Measurements from ENCODE around the gene GPR3.

The GPR3 gene, protein sequence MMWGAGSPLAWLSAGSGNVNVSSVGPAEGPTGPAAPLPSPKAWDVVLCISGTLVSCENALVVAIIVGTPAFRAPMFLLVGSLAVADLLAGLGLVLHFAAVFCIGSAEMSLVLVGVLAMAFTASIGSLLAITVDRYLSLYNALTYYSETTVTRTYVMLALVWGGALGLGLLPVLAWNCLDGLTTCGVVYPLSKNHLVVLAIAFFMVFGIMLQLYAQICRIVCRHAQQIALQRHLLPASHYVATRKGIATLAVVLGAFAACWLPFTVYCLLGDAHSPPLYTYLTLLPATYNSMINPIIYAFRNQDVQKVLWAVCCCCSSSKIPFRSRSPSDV

GRCh38 chr1:27392096-27392777 lies at the start of gene GPR3:
Gene GPR3 (plus strand): TSS chr1:27392622. CDS start chr1:27393799, 1,177 bp downstream.
- peak; percentile 94 for DNase-seq (ENCODE audit: low spot score)

DNA sequence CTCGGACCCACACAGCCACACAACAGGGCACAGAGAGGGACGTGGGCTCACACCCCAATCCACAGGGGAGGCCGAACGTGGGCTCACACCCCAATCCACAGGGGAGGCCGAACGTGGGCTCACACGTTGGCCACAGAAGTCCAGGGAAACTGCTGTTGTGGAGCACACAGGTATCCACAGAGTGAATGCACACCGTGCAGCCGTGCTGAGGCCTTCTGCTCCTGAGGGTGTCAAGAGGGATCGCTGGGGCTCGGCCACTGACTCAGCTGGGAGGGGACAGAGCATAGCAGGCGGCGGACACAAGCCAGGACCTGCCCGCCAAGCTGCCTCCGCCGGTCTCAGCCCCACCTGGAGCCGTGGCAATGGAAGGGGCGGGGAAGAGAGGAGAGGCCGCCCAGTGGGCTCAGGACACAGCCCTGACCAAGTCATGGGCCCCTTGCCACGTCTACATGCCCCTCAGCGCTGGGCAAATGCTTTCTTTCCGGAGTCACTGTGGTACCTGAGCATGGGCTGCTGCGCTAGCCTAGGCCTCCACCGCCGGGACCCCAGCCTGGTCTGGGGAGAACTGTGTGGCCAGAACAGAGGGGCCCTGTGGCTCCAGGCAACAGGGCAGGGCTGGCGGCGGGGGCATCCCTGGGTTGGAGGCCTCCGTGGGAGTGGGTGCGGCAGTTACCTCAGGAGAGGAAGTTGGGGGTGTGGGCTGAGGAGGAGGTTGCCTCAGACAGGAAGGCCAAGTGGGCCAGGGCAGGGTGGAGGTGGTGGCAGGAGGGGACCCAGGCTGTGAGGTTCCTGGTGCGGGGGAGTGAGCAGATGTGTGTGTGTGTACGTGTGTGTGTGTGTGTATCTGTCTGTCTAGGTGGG lies 49.4 kb upstream of the GPR3 start:
- DNase-seq (ENCODE audit: low spot score), result peak; percentile 64

DNA sequence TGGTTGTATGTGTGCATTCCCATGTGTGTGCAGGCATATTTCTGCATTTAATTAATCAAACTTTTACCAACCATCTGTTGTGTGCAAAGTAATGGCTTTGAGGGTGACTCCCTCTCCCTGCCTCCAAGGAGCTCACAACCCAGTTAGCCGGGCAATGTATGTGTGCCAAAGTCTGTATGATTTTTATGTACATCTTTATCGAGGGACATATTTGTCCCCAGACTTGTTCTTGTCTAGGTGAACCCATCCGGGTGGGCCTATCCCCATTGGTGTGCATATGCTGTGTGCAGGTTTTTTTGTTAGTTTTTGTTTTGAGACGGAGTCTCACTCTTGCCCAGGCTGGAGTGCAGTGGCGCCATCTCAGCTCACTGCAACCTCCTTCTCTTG lies 48.8 kb upstream of the GPR3 start:
- no peak for DNase-seq (ENCODE audit: low spot score)

DNA sequence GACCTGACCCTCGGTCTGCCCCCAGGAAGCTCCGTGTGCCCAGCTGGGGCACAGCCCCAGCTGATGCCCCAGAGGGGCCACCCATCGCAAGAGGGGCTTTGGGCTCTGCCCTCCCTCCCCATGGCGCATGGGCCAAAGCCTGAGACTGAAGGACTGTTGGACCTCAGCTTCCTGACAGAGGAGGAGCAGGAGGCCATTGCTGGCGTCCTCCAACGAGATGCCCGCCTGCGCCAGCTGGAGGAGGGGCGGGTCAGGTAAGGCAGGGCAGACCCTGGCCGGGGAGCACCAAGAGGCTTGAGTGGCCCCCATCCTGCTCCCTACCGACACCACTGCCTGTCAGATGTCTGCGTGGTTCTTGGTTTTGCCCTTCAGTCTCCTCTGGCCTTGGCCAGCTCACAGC lies 47.1 kb upstream of the GPR3 start:
- no peak for DNase-seq (ENCODE audit: low spot score)

DNA sequence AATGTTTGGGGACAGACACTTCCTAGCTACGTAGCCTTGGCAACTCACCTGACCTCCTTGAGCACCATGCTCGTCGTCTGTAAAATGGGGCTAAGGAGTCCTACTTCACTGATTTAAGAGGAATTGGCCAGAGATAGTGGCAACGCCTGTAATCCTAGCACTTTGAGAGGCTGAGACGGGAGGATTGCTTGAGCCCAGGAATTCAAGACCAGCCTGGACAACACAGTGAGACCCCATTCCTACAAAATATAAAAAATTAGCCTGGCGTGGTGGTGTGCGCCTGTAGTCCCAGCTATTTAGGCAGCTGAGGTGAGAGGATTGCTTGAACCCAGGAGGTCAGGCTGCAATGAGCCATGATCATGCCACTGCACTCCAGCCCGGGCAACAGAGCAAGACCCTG lies 46.1 kb upstream of the GPR3 start:
- no peak for DNase-seq (ENCODE audit: low spot score)

GRCh38 chr1:27346991-27347624 lies 45.3 kb upstream of the GPR3 start:
- no peak for DNase-seq (ENCODE audit: low spot score)

DNA sequence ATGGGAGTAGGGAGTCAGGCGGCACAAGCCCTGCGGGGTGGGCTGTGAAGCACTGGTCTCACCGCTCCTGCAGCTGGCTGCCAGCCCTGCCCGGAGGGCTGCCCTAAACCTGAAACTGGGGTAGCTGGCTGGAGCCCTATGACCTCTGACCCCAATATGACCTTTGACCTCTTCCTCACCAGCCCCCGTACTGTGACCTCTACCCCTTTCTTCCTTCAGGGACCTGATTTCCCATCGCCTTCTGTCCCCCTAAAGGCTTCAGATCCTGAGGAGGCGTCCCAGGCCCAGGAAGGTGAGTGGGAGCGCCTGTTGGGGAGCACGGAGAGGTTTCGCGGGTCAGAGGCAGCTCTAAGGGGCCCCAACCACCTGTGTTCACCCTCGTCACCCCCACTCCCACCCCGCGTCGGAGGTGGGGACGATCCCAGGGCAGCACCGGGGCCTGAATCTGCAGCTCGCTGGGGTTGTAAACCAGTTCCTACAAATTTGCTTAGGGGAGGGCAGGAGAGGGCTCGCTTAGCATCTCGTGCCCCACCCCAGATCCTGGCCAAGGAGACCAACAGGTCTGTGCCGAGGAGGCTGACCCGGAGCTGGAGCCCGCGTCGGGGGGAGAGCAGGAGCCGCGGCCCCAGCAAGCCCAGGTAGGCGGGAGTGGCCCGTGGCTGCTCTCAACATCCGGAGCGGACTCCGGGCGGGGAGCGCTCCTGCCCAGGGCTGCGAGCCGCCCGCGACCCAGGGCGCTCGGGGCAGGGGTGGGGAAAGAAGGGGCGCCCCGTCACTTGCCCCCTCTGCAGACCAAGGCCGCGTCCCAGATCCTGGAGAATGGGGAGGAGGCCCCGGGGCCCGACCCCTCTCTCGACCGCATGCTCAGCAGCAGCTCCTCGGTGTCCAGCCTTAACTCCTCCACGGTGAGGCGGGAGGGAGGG lies 43.3 kb upstream of the GPR3 start:
- DNase-seq (ENCODE audit: low spot score), result no peak

- DNase-seq (ENCODE audit: low spot score), result no peak
Measured at GRCh38 chr1:27349784-27350662, 42.4 kb upstream of the GPR3 start.

DNA sequence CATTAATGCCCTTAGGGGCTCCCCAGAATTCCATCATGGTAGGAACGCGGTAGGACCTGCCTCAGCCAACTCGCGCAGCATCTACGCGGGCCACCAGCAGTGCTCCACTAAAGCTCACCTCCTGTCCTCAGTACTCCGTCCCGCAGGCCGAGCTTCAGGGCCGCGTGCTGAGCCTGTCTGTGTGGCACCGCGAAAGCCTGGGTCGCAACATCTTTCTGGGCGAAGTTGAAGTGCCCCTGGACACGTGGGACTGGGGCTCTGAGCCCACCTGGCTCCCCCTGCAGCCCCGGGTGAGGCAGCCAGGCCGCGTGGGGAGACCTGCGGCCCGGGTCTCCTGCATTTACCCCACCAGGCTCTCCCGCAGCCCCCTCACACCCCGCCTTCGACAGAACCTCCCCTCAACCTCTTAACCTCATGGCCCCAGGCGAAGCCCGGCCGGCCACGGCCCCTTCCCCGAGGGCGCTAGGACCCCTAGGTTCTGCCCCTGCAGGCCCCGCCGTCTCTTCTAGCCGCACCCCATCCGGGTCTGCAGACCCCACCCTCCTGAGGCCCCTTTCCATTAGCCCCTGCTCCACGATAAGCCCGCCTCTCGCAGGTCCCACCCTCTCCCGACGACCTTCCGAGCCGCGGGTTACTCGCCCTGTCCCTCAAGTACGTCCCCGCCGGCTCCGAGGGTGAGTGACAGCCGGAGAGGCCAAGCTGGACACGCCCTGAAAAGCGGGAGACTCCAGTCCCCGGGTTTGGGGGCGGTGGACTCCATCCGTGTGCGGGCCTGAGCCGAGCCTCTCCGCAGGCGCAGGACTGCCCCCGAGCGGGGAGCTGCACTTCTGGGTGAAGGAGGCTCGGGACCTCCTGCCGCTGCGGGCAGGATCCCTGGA lies 41.5 kb upstream of the GPR3 start:
- DNase-seq (ENCODE audit: low spot score), result no peak

DNA sequence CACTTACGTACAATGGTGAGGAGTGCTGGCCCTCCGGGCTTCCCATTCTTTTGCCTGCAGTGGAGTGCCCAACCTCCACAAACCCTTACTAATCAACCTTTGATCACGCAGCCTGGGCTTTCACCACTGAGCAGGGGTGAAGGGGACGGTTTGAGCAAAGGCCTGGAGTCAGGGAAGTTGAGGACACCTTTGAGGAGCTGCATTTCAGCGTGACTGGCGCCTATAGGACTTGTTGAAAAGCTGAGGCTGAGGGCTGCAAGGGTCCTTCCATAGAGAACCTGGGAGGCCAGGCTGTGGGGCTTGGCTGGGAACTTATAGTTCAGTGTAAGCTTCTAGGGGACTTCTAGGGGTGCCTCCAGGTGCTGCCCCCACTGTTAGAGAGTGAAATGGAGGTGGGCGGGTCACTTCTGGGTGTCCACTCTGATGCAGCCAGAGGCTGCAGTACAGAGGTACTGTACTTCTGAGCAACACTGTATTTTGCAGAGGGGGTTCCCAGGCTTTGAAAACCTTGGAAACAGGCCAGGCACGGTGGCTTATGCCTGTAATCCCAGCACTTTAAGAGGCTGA lies 40.8 kb upstream of the GPR3 start:
- no peak for DNase-seq (ENCODE audit: low spot score)

GRCh38 chr1:27353166-27353565 lies 39.3 kb upstream of the GPR3 start:
- DNase-seq (ENCODE audit: low spot score), result no peak

DNA sequence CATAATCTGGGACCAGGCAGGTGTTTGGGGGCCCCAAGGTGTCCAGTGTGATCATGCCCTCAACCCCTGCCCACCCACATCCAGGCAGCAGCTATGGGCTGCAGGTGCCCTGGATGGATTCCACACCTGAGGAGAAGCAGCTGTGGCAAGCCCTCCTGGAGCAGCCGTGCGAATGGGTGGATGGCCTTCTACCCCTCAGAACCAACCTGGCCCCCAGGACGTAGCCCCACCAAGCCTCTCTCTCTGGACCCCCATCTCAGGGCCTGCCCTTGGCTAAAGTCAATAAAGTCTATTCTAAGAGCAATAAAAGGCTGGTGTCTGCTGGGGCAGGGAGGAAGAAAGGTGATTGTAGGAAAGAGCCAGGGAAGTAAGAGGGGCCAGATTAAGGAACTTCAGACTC lies 38.8 kb upstream of the GPR3 start:
- no peak for DNase-seq (ENCODE audit: low spot score)

DNA sequence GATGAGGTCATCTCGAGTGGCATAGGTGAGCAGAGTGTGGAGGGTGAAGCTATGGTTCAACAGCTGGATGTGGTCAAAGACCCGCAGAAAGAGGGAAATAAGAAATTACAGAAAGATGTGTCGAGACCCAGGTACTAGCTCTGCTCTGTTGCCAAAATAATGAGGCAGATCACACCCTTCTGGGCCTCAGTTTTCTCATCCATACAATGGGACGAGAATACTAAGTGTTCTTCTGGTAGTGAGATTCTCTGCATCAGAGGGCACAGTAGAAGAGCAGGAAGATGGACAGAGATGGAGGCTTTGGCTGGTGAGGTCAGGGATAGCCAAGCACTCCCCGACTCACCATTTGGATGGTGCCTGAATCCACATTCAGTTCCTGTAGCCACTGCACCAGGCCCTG lies 36.7 kb upstream of the GPR3 start:
- DNase-seq (ENCODE audit: low spot score), result no peak

DNA sequence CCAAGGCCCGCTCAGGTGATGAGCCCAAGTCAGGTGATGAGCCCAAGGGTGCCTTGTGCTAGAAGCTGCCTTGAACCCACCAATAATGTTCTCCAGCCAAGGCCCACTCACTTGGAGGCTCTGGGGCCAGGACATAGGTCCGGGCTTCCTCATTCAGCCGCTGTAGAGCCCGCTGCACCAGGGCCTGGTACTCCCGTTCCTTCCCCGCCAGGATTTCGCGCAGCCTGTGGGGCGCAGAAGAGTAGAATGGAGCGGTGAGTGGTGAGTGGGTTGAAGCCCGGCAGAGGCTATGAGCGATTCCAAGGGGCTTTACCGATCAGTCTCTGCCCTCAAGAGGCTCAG lies 36.2 kb upstream of the GPR3 start:
- DNase-seq (ENCODE audit: low spot score), result no peak

GRCh38 chr1:27356619-27357280 lies 35.7 kb upstream of the GPR3 start:
- DNase-seq (ENCODE audit: low spot score), result no peak

DNA sequence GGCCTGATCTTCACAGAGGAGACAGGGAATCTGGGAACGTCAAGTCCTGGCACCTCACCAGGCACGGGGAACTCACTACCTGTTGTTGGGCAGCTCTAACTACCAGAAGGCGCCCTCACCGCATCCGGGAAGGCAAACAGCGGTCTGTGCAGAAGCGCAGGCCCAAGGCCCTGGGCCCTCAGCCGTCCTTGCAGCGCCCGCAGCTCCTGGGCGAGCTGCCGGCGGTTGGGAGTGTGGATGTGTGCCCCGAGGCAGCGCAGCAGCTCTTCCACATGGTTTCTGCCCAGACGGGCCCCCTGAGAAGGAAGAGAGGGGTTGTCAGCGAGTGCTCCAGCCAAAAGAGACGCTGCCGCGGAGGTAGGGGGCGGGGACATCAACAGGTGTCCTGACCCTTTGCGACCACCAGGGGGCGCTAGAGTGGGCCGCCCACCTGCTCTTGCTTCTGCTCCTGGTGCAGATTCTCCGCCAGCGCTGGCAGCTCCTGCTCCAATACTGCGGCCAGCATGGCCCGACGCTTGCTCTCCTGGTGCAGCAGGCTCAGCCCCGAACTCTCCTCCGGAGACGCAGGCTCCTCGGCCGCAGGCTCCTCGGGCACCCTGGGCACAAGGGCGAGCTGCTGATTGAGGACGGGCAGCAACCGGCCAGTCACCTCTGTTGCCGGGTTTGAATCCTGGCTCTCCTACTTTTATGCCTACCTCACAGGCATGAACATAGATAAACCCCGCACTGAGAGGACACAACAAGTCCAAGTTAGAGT lies 35.0 kb upstream of the GPR3 start:
- DNase-seq (ENCODE audit: low spot score), result peak; percentile 74

- no peak for DNase-seq (ENCODE audit: low spot score)
Measured at GRCh38 chr1:27358038-27358927, 34.1 kb upstream of the GPR3 start.

Data from NAMALWA (cell line).